NB4 (cell line): ENCODE results near the gene TUFM.

Experiments used
- DNase-seq: peaks from one replicate; pipeline ENCODE4 v3.0.0; 2010; ENCODE audit warnings: low read depth
- H3K4me3 ChIP-seq: one replicate; pipeline ENCODE4 v1.5.1; 2011; ENCODE audit warnings: mild to moderate bottlenecking, low read depth, low read length, moderate library complexity
- MAX ChIP-seq: IDR thresholded peaks from 2 replicates; pipeline ENCODE4 v1.6.1; 2011; ENCODE audit warnings: low read depth, low read length
- MYC ChIP-seq: IDR thresholded peaks from 2 replicates; pipeline ENCODE4 v1.6.1; 2011; ENCODE audit warnings: low read depth, low read length
- POLR2A ChIP-seq: IDR thresholded peaks from 2 replicates; pipeline ENCODE4 v1.6.1; 2011; ENCODE audit warnings: mild to moderate bottlenecking; ENCODE audit not compliant: insufficient read length; ENCODE audit errors: extremely low read depth
- TF ChIP-seq, protein P1 (sequence below): IDR thresholded peaks from one replicate; pipeline ENCODE4 v1.5.1; 2012; ENCODE audit warnings: low read depth, low read length

The TUFM gene

DNA sequence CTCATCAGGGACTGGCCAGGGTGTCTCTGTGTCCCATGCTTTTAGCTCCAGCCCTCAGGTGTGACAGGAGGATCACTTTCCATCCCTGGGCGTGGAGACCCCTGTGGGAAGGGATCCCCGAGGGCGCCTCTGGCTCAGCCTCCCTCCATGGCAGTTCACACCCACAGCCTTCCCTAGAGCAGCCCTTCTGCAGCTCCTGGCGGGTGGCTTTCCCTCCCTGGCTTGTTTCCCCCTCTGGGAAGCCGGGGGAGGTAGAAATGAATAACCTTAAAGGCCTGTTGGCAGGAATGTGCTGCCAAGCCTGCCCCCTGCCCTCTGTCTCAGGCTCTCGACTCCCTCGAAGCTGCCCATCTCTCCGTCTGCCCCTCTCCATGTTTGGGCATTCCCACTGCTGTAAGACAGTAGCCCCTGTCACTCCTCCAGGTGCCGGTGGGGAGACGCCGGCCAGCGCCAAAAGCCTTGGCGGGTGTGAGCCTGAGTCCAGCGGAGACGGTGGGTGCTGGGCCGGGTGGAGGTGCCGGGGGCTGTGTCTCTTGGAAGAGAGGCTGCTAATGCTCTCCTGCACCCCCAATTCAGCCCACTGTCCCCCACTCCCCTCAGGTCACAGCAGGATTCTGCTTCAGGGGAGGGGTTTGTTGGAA is 30.0 kb upstream of the TUFM start:
- DNase-seq: no peak
- H3K4me3 ChIP-seq: no peak overlapping the region
- no peak for TF ChIP-seq MYC
- TF ChIP-seq, protein P1, sequence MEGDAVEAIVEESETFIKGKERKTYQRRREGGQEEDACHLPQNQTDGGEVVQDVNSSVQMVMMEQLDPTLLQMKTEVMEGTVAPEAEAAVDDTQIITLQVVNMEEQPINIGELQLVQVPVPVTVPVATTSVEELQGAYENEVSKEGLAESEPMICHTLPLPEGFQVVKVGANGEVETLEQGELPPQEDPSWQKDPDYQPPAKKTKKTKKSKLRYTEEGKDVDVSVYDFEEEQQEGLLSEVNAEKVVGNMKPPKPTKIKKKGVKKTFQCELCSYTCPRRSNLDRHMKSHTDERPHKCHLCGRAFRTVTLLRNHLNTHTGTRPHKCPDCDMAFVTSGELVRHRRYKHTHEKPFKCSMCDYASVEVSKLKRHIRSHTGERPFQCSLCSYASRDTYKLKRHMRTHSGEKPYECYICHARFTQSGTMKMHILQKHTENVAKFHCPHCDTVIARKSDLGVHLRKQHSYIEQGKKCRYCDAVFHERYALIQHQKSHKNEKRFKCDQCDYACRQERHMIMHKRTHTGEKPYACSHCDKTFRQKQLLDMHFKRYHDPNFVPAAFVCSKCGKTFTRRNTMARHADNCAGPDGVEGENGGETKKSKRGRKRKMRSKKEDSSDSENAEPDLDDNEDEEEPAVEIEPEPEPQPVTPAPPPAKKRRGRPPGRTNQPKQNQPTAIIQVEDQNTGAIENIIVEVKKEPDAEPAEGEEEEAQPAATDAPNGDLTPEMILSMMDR: no peak
- TF ChIP-seq MAX: no peak

DNA sequence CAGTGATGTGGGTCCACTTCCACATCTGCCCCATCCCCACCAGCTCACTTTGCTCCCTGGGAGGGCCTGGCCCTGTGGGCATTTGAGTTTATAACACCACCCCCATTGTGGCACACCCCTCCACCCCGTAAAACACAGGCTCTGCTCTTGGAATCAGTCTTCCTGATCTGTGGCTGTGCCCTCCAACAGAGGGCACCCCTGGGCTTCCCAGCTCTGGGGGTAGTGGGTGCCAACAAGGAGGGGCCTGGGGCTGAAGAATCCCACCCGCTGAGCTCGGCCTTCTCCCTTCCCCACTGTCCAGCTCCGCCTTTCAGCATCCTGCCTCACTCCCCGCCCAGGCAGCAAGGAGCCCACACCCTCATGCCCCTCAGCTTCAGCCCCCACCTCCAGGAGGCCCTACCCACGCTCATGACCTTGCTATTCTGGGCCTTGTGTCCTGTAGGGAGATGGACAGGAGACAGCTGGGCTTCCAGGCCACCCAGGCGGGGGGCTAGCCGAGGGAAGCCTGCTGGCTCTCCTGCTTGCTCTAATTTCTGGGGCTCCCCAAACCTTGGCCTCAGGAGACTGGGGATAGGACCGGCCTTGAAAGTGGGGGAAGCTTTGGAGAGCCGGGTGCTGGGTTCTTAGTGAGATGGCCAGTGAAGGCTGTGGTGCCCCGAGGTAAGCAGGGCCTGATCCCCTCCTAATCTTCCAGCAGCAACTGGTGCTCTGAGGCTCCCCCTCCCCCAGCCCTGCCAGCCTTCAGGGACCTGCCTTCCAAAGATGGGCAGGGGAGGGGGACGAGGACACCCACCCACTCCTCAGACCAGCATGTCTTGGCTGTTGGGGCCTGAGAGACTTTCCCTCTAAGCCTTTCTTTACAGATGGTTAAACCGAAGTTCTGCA is 29.2 kb upstream of the TUFM start:
- no peak for DNase-seq
- H3K4me3 ChIP-seq: no peak overlapping the region
- no peak for TF ChIP-seq MAX
- TF ChIP-seq, protein P1: no peak
- TF ChIP-seq POLR2A: no peak

- DNase-seq: no peak
- H3K4me3 ChIP-seq: no peak overlapping the region
- TF ChIP-seq, protein P1: no peak
- TF ChIP-seq MYC (no peak), MAX (no peak), POLR2A (no peak)
Observed at GRCh38 chr16:28874406-28874805, 28.3 kb upstream of the TUFM start.

- TF ChIP-seq, protein P1: peak; percentile 76
- TF ChIP-seq MYC: no peak
- peak; percentile 51 for DNase-seq
- H3K4me3 ChIP-seq: no peak overlapping the region
Observed at GRCh38 chr16:28873543-28874201, 27.5 kb upstream of the TUFM start.

DNA sequence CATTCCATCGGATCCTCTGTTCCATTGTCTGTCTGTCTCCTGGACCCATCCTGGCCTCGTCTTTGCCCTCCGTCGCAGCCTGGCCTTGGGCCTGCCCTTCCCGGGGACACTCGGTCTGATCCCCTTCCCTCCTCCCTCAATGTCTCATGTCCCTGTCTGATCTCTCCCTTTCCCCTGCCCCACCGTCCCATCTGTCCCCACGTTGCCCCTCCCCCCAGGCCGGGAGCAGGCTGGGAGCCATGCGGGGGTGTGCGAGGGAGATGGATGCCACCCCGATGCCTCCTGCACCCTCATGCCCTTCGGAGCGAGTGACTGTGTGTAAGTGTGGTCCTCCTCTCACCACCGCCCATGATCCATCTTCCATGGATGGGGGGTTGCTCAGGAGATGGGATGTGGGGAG is 26.8 kb upstream of the TUFM start:
- H3K4me3 ChIP-seq: no peak overlapping the region
- TF ChIP-seq MAX (no peak), POLR2A (no peak), MYC (no peak)
- TF ChIP-seq, protein P1: no peak
- no peak for DNase-seq
